Lower leg skin (tissue), 4 donors: ENCODE measurements around the gene RGS18. TPM values are rescaled to one million over a fixed set of nuclear protein-coding genes. Genes with fewer than 3 reads are reported as not detected.

ENCODE experiments used
- DNase-seq, 2 donors: peaks; one replicate each; pipeline ENCODE4 v3.0.0-alpha.2; 2019; ENCODE audit warnings: low spot score in 2 of 2
- H3K4me3 ChIP-seq: fragments of 200-600 bp; sonication (generic); 2 replicates; pipeline ENCODE4 v1.5.1; 2017; ENCODE audit warnings: mild to moderate bottlenecking, low read depth; ENCODE audit not compliant: poor library complexity, severe bottlenecking
- POLR2A ChIP-seq, 2 donors: fragments of 450-650 bp; IDR thresholded peaks; one replicate each; pipeline ENCODE4 v1.6.1; 2016 to 2017; ENCODE audit warnings: antibody characterized with exemption in 2 of 2, mild to moderate bottlenecking in 1 of 2, moderate library complexity in 1 of 2
- WGBS, 2 donors: methylation state at CpG; one replicate each; pipeline ENCODE4 v1.1.5; 2018; 5-methylcytosine and 5-hydroxymethylcytosine counted together
- intact Hi-C: fragments of 100-400 bp; cut with DNase I; formaldehyde crosslinking; loops from one replicate; pipeline ENCODE4 v1.15.0; 2023; ENCODE audit warnings: low total_unique reads
- total RNA-seq, 4 donors: library from RNA; depleted of rRNA; stranded (reverse); fragments of >200 nt; gene quantifications; one replicate each; pipeline ENCODE4 v1.1.0, GENCODE V29; 2016
- TF ChIP-seq, protein P1 (sequence below), 3 donors: fragments of 450-650 bp; IDR thresholded peaks; one replicate each; pipeline ENCODE4 v1.5.1; 2016; ENCODE audit warnings: antibody characterized with exemption in 3 of 3, mild to moderate bottlenecking in 3 of 3, moderate library complexity in 2 of 3

Gene RGS18
- total RNA-seq, 4 donors from 2014 or later, result 0.13 to 1.0 (median 0.84) TPM; not detected in 1

DNA sequence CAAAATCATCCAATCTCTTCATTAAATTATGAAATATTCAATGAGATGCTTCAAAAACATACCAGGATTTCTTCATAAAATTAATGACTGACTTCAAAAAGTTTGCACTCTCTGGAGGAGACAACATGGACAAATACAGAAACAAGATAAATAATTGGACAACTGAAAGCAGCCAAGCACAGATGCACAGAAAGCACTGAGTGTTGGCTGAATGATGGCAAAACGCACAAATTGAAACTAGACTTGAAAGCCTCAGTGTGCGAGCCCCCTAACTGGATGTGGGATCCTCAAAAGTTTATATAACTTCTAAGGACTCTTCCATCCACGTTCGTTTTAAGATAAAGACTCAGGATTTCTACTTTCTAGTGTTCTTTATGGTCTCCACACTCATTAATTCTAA, 27.9 kb downstream of the RGS18 start:
- WGBS, 2 donors, result 76 to 84% methylated on average over 4 of the region's 4 CpGs
- no peak for DNase-seq
- no peak overlapping the region for H3K4me3 ChIP-seq
- no peak for TF ChIP-seq POLR2A (IDR thresholded peaks at IDR 0.05)
- TF ChIP-seq, protein P1, sequence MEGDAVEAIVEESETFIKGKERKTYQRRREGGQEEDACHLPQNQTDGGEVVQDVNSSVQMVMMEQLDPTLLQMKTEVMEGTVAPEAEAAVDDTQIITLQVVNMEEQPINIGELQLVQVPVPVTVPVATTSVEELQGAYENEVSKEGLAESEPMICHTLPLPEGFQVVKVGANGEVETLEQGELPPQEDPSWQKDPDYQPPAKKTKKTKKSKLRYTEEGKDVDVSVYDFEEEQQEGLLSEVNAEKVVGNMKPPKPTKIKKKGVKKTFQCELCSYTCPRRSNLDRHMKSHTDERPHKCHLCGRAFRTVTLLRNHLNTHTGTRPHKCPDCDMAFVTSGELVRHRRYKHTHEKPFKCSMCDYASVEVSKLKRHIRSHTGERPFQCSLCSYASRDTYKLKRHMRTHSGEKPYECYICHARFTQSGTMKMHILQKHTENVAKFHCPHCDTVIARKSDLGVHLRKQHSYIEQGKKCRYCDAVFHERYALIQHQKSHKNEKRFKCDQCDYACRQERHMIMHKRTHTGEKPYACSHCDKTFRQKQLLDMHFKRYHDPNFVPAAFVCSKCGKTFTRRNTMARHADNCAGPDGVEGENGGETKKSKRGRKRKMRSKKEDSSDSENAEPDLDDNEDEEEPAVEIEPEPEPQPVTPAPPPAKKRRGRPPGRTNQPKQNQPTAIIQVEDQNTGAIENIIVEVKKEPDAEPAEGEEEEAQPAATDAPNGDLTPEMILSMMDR (IDR thresholded peaks at IDR 0.05), result no peak
- intact Hi-C loops, result no loop called here

DNA sequence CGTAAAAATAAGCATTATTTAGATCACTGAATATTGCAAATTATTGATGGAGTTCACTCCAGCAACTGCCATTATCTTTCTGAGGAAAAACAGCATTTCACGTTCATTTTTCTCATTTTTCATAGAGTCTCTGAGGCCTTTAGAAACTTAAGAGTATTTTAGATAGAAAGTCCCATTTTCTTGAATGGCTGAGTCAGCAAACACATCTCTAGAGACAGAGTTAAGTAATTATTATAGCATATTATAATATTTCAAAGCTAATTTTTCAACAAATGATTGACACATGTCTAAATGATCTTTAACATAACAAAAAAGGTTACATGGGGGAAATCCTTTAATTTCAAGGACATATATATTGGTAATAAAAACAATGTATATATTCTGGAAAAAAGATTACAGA, 31.8 kb downstream of the RGS18 start:
- intact Hi-C loops, result no loop called here
- H3K4me3 ChIP-seq, result no peak overlapping the region
- DNase-seq, result no peak
- TF ChIP-seq, protein P1 (IDR thresholded peaks at IDR 0.05), result no peak
- no peak for TF ChIP-seq POLR2A (IDR thresholded peaks at IDR 0.05)
- WGBS, 2 donors, result 87 to 89% methylated on average over 2 of the region's 2 CpGs

DNA sequence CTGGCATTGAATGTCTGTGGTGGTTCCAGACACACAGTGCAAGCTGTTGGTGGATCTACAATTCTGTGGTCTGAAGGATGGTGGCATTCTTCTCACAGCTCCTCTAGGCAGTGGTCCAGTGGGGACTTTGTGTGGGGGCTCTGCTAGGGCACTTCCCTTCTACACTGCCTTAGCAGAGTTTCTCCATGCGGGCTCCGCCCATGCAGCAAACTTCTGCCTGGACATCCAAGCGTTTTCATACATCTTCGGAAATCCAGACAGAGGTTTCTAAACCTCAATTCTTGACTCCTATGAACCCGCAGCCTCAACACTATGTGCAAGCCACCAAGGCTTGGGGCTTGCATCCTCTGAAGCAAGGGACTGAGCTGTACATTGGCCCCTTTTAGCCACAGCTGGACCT, 43.0 kb downstream of the RGS18 start:
- TF ChIP-seq POLR2A (IDR thresholded peaks at IDR 0.05), result no peak
- H3K4me3 ChIP-seq, result no peak overlapping the region
- intact Hi-C loops, result no loop called here
- WGBS, 2 donors, result 94 to 100% methylated on average over 5 of the region's 5 CpGs
- DNase-seq, result no peak

DNA sequence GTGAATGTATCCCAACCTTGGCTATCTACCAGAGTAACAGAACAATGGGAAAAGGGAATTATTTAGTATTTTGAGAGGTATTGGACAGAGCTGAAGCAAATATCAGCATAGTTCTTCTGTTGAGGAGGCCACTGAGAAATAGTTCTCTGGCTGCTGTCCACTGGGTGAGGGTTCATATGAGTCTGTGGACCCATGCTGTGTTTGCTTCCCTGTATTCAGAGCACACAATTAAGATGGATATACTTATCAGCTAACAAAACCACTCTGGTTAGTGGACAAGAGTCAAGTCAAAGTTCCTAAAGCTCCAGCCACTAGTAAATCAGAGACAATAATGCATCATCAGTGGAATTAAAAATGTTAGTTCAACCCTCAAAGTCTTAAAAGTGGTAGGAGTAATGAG, 66.1 kb downstream of the RGS18 start:
- TF ChIP-seq POLR2A (IDR thresholded peaks at IDR 0.05), result no peak
- TF ChIP-seq, protein P1 (IDR thresholded peaks at IDR 0.05), result no peak
- intact Hi-C loops, result no loop called here
- DNase-seq, result no peak
- no peak overlapping the region for H3K4me3 ChIP-seq

DNA sequence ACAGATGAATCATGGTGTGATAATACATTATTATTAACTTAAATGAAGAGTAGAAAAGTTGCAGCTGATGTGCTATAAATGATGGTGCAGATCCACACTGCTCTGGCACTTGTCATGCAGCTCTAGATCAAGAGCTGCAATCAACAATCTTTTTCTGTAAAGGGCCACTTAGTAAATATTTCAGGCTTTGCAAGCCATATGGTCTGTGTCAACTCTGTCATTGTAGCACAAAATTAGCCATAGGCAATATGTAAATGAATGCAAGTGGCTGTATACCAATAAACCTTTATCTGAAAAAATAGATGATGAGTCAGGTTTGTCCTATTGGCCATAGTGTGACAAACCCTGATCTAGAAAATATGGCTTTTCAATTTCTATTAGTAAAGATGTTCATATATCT, 66.6 kb downstream of the RGS18 start:
- intact Hi-C loops, result no loop called here

DNA sequence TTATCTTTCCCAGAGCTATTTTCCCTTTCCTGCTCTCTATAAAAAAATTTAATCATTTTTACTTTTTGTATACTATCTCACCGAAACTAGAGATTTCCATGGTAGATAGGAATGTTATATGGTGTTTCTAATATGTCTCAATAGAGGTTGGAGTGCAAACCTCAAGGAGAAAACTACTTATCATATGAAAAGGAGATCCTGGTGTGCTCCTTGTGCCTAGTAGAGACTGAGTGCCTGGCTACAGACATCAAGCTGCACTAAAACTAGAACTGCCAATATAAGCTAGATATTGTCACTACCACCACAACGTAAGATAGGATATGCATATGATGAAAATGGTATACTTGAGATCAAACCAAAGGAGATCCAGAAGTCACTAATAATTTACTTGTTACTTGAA, 67.0 kb downstream of the RGS18 start:
- no peak for DNase-seq
- no peak for TF ChIP-seq POLR2A (IDR thresholded peaks at IDR 0.05)
- intact Hi-C loops, result no loop called here
- 89 to 91% methylated on average over 2 of the region's 2 CpGs for WGBS, 2 donors
- no peak overlapping the region for H3K4me3 ChIP-seq

More for the DNA sequence above, 66.6 kb downstream of the RGS18 start:
- H3K4me3 ChIP-seq, result no peak overlapping the region
- no peak for DNase-seq
- TF ChIP-seq, protein P1 (IDR thresholded peaks at IDR 0.05), result no peak
- no peak for TF ChIP-seq POLR2A (IDR thresholded peaks at IDR 0.05)

DNA sequence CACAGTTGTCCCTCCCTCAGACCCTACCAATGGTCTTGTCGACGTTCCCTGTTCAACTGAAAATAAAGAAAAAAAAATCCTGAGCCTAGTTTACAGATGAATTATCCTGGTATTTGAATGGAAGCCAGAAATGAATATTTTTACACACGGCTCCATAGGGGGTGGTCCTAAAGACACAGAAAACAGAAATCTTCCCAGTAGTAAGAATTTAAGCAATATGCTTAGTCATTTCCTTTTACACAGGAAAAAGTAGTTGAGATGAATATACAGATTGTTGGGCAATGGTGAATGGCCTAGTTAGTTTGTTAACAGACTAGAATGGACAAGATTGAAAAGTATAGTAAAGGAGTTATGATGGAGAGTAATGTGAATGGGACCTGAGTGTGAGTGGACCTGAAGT, 67.4 kb downstream of the RGS18 start:
- intact Hi-C loops, result no loop called here
- no peak for DNase-seq
- 66% methylated on average over 3 of the region's 3 CpGs for whole genome bisulfite sequencing, 2 donors
- TF ChIP-seq, protein P1 (IDR thresholded peaks at IDR 0.05), result no peak
- no peak for TF ChIP-seq POLR2A (IDR thresholded peaks at IDR 0.05)
- no peak overlapping the region for H3K4me3 ChIP-seq
